ENCODE measurements around the gene ADPRHL1.

Gene ADPRHL1

GRCh38 chr13:113417836-113418721 lies 35.2 kb downstream of the ADPRHL1 start:
- no peak overlapping the region for H3K9ac ChIP-seq (ENCODE audit: low read length)
- peaks cover 16% of the 10 kb centered on the region for H3K4me1 ChIP-seq (ENCODE audit: control insufficient read depth, insufficient read depth, low read length)
- peaks cover 6% of the 10 kb centered on the region for H3K27me3 ChIP-seq (ENCODE audit: control insufficient read depth, insufficient read depth, low read length)
- H3K36me3 ChIP-seq (ENCODE audit: control insufficient read depth, insufficient read depth, low read length), result no peaks in the 10 kb centered on the region
- H3K4me3 ChIP-seq (ENCODE audit: low read length), result no peak overlapping the region
- H3K9me3 ChIP-seq (ENCODE audit: control insufficient read depth, low read length), result no peaks in the 10 kb centered on the region

DNA sequence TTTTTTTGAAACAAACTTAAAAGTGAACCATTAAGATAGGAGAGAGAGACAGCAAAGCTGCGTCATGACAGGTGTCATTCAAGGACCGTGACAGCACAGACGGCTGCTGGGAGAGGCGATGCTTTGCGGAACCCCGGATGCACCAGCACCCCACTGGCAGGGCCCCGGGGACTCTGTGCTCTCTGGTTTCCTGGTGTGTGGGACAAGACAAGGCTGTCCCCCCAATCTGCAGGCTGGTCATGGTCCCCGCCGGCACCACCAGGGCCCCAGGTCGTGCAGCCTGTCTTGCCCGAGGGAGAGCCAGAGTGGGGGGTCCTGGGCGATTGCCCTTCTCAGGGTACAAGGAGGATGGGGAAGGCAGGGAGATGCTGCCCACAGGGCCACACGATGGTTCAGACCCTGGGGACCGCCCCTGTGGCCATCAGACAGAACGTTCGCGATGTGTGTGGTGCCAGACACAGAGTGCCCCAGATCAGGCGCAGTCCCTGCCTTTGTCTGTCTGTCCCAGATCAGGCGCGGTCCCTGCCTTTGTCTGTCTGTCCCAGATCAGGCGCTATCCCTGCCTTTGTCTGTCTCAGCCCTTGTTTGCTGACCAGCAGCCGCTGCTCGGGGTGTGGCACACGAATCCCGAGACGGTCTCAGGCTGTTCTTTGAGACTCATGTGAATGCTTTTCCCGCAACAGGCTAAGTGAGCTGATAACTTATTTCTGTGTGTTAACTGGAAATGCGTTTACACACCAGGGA lies 36.1 kb downstream of the ADPRHL1 start:
- H3K4me1 ChIP-seq (ENCODE audit: control insufficient read depth, insufficient read depth, low read length), result peaks cover 16% of the 10 kb centered on the region
- peaks cover 6% of the 10 kb centered on the region for H3K27me3 ChIP-seq (ENCODE audit: control insufficient read depth, insufficient read depth, low read length)
- H3K9ac ChIP-seq (ENCODE audit: low read length), result no peak overlapping the region
- H3K4me3 ChIP-seq (ENCODE audit: low read length), result no peak overlapping the region
- H3K9me3 ChIP-seq (ENCODE audit: control insufficient read depth, low read length), result no peaks in the 10 kb centered on the region
- H3K36me3 ChIP-seq (ENCODE audit: control insufficient read depth, insufficient read depth, low read length), result no peaks in the 10 kb centered on the region

DNA sequence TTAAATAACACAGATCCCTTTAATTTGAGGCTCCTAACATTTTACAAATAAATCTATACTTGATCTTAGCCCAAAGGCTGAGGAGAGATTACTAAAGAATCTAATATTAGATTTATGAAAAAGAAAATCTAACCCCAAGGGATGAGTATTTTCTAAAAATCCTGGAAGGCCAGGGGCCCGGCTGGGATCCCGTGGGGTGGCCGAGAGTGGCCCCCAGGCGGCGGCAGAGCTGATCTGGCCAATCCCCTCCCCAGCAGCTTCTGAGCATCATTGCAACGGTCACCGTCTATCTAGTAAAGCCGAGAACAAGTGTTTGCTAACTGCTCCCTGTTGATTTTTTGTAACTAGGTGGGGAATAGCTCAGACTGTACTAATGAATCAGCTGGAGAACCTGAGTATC lies 37.5 kb downstream of the ADPRHL1 start:
- no peak overlapping the region for H3K4me3 ChIP-seq (ENCODE audit: low read length)
- no peak overlapping the region for H3K9ac ChIP-seq (ENCODE audit: low read length)
- H3K9me3 ChIP-seq (ENCODE audit: control insufficient read depth, low read length), result no peaks in the 10 kb centered on the region
- no peaks in the 10 kb centered on the region for H3K36me3 ChIP-seq (ENCODE audit: control insufficient read depth, insufficient read depth, low read length)
- H3K4me1 ChIP-seq (ENCODE audit: control insufficient read depth, insufficient read depth, low read length), result peaks cover 15% of the 10 kb centered on the region
- H3K27me3 ChIP-seq (ENCODE audit: control insufficient read depth, insufficient read depth, low read length), result peaks cover 6% of the 10 kb centered on the region

DNA sequence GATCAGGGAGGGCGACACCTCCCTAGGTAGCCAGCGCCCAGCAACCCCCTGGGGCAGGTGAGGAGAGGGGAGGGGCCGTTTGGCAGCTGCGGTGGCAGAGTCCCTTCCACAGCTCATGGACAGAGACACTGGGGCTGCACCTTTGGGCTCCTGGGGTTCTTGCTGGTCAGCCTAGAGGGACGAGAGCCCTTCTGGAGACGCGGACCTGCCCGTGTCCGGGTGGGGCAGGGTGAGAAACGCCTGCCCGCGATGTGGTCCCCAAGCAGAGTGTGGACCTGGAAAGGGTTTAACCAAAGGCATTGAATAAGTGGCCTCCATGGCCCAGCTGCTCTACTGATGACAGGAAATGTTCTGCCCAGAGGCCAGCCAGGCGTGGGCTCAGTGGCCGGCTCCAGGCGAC lies 38.3 kb downstream of the ADPRHL1 start:
- no peak overlapping the region for H3K4me3 ChIP-seq (ENCODE audit: low read length)
- peaks cover 6% of the 10 kb centered on the region for H3K27me3 ChIP-seq (ENCODE audit: control insufficient read depth, insufficient read depth, low read length)
- no peak overlapping the region for H3K9ac ChIP-seq (ENCODE audit: low read length)
- peaks cover 11% of the 10 kb centered on the region for H3K4me1 ChIP-seq (ENCODE audit: control insufficient read depth, insufficient read depth, low read length)
- H3K9me3 ChIP-seq (ENCODE audit: control insufficient read depth, low read length), result no peaks in the 10 kb centered on the region
- H3K36me3 ChIP-seq (ENCODE audit: control insufficient read depth, insufficient read depth, low read length), result no peaks in the 10 kb centered on the region

DNA sequence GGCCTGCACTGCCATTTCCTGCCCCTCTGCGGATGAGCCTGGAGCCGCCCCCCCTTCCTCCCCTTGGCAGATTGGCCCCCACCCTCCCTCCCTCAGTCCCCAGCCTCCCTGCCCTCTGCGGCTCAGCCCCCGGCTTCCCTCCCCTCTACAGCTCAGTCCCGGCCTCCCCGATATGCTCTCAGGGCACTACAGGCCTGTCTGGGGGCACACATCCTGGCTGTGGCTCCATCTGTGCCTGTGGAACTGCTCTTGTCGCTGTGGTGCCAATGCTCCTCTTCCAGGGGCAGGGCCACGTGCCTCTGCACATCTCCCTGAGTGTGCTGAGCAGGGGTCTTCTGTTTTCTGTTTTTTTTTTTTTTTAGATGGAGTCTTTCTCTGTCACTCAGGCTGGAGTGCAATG lies 39.0 kb downstream of the ADPRHL1 start:
- H3K27me3 ChIP-seq (ENCODE audit: control insufficient read depth, insufficient read depth, low read length), result peaks cover 6% of the 10 kb centered on the region
- H3K9me3 ChIP-seq (ENCODE audit: control insufficient read depth, low read length), result no peaks in the 10 kb centered on the region
- no peaks in the 10 kb centered on the region for H3K36me3 ChIP-seq (ENCODE audit: control insufficient read depth, insufficient read depth, low read length)
- no peak overlapping the region for H3K4me3 ChIP-seq (ENCODE audit: low read length)
- H3K9ac ChIP-seq (ENCODE audit: low read length), result no peak overlapping the region
- H3K4me1 ChIP-seq (ENCODE audit: control insufficient read depth, insufficient read depth, low read length), result peaks cover 14% of the 10 kb centered on the region

DNA sequence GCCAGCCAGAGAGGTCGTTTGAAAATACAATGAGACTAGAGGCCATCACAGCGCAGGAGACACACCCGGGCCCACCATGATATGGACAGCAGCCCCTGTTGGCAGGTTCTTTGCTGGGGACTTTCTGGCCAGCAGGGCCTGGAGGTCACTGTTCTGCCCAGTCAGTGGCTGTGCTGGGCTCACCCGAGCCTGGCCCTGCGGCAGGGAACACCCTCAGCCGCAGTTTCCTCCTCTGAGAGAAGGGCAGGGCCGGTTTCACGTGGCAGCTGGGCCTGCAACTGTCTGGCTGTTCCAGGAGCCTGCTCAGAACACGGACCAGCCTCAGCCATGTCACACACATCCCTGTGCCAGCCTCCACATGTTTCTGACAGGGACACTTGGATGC lies 39.4 kb downstream of the ADPRHL1 start:
- no peak overlapping the region for H3K4me3 ChIP-seq (ENCODE audit: low read length)

GRCh38 chr13:113413178-113413897 lies 40.0 kb downstream of the ADPRHL1 start:
- Histone ChIP-seq H3K4me3 (ENCODE audit: low read length) (no peak overlapping the region), H3K27me3 (ENCODE audit: control insufficient read depth, insufficient read depth, low read length) (peaks cover 6% of the 10 kb centered on the region), H3K9me3 (ENCODE audit: control insufficient read depth, low read length) (no peaks in the 10 kb centered on the region), H3K4me1 (ENCODE audit: control insufficient read depth, insufficient read depth, low read length) (peaks cover 14% of the 10 kb centered on the region), H3K9ac (ENCODE audit: low read length) (no peak overlapping the region), H3K36me3 (ENCODE audit: control insufficient read depth, insufficient read depth, low read length) (no peaks in the 10 kb centered on the region)

More for the DNA sequence above, 39.4 kb downstream of the ADPRHL1 start:
- no peaks in the 10 kb centered on the region for H3K9me3 ChIP-seq (ENCODE audit: control insufficient read depth, low read length)
- H3K27me3 ChIP-seq (ENCODE audit: control insufficient read depth, insufficient read depth, low read length), result peaks cover 6% of the 10 kb centered on the region
- H3K9ac ChIP-seq (ENCODE audit: low read length), result no peak overlapping the region
- H3K36me3 ChIP-seq (ENCODE audit: control insufficient read depth, insufficient read depth, low read length), result no peaks in the 10 kb centered on the region
- peaks cover 14% of the 10 kb centered on the region for H3K4me1 ChIP-seq (ENCODE audit: control insufficient read depth, insufficient read depth, low read length)

- Histone ChIP-seq H3K4me3 (ENCODE audit: low read length) (no peak overlapping the region), H3K9me3 (ENCODE audit: control insufficient read depth, low read length) (no peaks in the 10 kb centered on the region), H3K27me3 (ENCODE audit: control insufficient read depth, insufficient read depth, low read length) (peaks cover 6% of the 10 kb centered on the region), H3K36me3 (ENCODE audit: control insufficient read depth, insufficient read depth, low read length) (no peaks in the 10 kb centered on the region), H3K9ac (ENCODE audit: low read length) (no peak overlapping the region), H3K4me1 (ENCODE audit: control insufficient read depth, insufficient read depth, low read length) (peaks cover 14% of the 10 kb centered on the region)
Measured at GRCh38 chr13:113412440-113412839, 40.8 kb downstream of the ADPRHL1 start.

DNA sequence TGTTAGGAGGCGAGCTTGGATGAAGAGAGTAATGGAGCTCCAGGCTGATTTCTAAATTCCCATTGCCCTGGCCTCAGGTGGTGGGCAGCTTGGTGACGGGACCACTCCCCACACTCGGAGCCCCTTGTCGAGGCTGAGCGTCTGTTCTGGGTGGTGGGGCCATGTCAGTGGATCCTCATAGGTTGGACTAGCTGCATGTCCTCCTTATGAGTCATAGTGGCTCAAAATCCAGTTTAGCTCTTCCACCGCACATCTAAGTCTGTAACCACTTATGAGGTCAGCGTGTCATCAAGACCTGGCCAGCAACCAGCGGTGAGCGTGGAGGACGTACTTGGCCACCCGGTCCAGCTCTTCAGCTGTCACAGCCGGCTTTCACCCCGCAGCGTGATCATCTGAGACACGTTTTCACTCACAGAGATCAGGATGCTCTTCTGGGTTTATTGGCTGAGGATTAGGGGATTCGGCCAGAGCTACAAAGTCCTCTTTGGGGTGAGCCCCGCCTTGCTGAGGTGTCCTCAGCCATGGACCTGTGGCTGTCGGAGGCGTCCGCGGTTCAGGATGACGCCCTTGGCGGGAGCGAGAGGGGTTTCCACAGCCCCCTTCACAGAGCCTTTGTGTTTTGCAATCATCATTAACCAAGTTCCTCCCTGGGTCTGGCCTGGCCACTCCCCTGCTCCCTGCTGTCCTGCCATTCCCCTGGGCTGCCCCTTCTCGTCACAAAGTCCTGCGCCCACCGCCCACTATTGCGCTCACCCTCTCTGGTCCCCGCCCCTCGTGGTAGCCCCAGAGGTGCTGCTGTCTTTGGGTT lies 41.9 kb downstream of the ADPRHL1 start:
- Histone ChIP-seq H3K36me3 (ENCODE audit: control insufficient read depth, insufficient read depth, low read length) (no peaks in the 10 kb centered on the region), H3K4me1 (ENCODE audit: control insufficient read depth, insufficient read depth, low read length) (peaks cover 14% of the 10 kb centered on the region), H3K4me3 (ENCODE audit: low read length) (no peak overlapping the region), H3K9me3 (ENCODE audit: control insufficient read depth, low read length) (no peaks in the 10 kb centered on the region), H3K9ac (ENCODE audit: low read length) (no peak overlapping the region), H3K27me3 (ENCODE audit: control insufficient read depth, insufficient read depth, low read length) (no peaks in the 10 kb centered on the region)

GRCh38 chr13:113410472-113411201 lies 42.7 kb downstream of the ADPRHL1 start:
- H3K27me3 ChIP-seq (ENCODE audit: control insufficient read depth, insufficient read depth, low read length), result no peaks in the 10 kb centered on the region
- no peaks in the 10 kb centered on the region for H3K36me3 ChIP-seq (ENCODE audit: control insufficient read depth, insufficient read depth, low read length)
- no peak overlapping the region for H3K4me3 ChIP-seq (ENCODE audit: low read length)
- H3K9ac ChIP-seq (ENCODE audit: low read length), result no peak overlapping the region
- peaks cover 14% of the 10 kb centered on the region for H3K4me1 ChIP-seq (ENCODE audit: control insufficient read depth, insufficient read depth, low read length)
- no peaks in the 10 kb centered on the region for H3K9me3 ChIP-seq (ENCODE audit: control insufficient read depth, low read length)

GRCh38 chr13:113408562-113408961 lies 44.7 kb downstream of the ADPRHL1 start:
- H3K9ac ChIP-seq (ENCODE audit: low read length), result no peak overlapping the region
- no peaks in the 10 kb centered on the region for H3K27me3 ChIP-seq (ENCODE audit: control insufficient read depth, insufficient read depth, low read length)
- H3K4me1 ChIP-seq (ENCODE audit: control insufficient read depth, insufficient read depth, low read length), result peaks cover 8% of the 10 kb centered on the region
- H3K4me3 ChIP-seq (ENCODE audit: low read length), result no peak overlapping the region
- H3K36me3 ChIP-seq (ENCODE audit: control insufficient read depth, insufficient read depth, low read length), result no peaks in the 10 kb centered on the region
- no peaks in the 10 kb centered on the region for H3K9me3 ChIP-seq (ENCODE audit: control insufficient read depth, low read length)

Data from mucosa of stomach (tissue), 1 donor.